GM21723 (cell line): ENCODE results near the gene CFAP20DC.
"Not testable (repeated sequence)": the region's sequence is repeated elsewhere in the genome, so short reads cannot be mapped to it uniquely, and the experiment has no call there.

Experiments
- ATAC-seq: cut with Tn5 transposase; IDR thresholded peaks from one replicate; pipeline ENCODE4 v1.9.1; 2021; ENCODE audit warnings: mild to moderate bottlenecking, moderate library complexity; ENCODE audit not compliant: unreplicated experiment

The CFAP20DC gene

GRCh38 chr3:58967866-58968265, 82.0 kb downstream of the CFAP20DC start:
- not testable (repeated sequence) for ATAC-seq

DNA sequence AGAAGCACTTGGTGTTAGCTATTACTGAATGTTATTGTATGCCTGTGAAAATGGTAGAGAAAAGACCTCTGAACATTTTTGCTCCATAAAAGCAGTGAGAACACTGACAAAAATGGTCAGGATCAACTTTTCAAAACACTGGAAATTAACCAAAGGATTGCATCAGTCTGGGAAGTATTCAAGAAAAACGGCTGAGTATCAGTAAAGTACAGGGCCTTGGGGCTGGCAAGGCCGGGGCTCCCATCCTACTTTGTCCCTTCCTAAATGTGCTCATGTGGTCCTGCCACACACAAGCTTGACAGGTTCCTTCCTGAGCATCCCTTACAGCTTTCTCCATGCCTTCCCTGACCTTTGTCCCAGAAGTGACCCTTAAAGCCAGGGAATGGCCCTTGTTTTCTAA, 84.0 kb downstream of the CFAP20DC start:
- no peak for ATAC-seq

- no peak for ATAC-seq
Observed at GRCh38 chr3:58963928-58964503, 85.8 kb downstream of the CFAP20DC start.

DNA sequence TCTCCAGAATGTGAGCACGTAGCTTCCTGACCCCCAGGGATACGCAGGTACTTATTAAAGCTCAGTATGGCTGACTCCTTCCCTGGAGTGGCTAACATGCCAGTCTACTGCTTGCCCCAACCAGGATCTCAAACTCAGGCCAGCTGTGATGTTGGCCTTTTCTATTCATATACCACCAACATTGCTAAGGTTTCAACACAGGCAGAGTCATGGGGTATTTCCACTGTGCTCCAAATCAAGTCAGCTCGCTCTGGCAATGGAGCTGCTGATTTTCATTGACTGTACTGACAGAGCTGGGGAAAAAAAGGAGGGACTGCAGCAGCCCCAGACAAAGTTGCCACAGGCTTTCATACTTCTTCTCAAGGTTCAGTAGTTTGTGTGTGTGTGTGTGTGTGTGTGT, 87.0 kb downstream of the CFAP20DC start:
- no peak for ATAC-seq

DNA sequence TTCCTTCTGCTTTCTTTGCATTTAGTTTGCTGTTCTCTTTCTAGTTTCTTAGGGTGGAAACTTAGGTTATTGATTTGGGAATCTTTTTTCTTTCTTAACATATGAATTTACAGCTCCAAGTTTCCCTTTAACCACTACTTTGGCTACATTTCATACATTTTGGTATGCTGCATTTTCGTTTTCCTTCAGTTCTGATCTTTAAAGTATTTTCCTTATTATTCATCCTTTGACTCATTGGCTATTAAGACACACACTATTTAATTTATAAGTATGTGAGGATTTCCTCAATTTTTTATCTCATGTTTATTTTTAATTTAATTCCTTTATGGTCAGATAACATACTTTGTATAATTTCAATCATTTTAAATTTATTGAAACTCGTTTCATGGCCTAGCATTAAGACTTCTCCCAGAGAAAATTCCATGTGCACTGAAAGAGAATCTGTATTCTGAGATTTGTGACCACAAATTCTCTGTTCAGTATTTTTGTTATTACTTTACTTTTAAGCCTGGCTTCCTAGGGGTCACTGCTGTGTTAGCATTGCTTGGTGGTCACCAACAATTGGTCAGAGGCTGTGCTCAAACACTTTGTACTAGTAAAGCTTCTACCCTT, 87.7 kb downstream of the CFAP20DC start:
- no peak for ATAC-seq

- ATAC-seq: no peak
Observed at GRCh38 chr3:58955308-58955707, 94.5 kb downstream of the CFAP20DC start.

GRCh38 chr3:58953288-58953687, 96.5 kb downstream of the CFAP20DC start:
- ATAC-seq: no peak

DNA sequence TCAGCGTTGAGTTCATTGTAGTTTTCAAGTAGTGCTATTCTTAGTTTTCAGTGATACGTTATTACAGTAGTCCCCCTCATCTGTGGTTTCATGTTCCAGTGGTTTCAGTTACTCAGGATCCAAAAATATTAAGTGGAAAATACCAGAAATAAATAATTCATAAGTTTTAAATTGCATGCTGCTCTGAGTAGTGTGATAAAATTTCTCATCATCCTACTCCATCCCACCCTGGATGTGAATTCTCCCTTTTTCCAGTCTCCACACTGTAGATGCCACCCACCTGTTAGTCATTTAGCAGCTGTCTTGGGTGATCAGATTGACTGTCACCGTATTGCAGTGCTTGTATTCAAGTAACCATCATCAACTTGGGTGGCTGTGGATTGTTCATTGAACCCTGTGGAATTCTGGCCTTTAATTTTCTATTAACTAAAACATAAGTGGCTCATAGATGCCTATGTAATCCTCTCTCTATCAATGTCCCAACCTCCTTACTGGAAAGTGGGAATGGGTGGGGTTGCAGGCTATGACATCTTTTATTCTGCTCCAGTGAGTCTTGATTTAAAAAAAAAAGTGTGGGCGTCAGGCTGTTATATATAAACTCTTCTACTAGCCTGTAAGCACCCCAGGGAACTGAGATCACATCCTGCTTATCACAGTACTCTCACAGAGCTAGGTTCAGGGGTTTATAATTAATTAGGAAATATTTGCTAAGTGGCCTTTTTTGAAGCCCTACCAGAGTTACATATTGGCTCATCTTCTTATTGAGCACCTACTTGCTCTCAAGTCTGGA, 97.5 kb downstream of the CFAP20DC start:
- no peak for ATAC-seq

DNA sequence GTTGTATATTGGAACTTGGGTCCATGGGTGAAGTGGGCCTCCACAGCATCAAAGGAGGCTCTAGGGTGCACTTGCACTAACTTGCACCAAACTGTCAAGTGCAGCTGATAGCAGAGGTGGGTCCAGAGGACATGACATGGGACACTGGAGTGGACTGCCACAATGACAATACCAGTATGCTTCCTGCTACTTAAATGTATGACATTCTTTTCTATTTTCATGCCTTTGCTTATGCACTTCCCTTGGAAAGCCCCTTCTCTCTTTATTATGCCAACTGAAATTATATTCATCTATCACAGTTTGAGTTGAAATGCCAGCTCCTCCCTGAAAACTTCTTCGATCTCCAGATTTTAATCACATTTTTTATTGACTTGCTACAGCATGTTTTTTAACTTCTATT, 101.8 kb downstream of the CFAP20DC start:
- no peak for ATAC-seq

DNA sequence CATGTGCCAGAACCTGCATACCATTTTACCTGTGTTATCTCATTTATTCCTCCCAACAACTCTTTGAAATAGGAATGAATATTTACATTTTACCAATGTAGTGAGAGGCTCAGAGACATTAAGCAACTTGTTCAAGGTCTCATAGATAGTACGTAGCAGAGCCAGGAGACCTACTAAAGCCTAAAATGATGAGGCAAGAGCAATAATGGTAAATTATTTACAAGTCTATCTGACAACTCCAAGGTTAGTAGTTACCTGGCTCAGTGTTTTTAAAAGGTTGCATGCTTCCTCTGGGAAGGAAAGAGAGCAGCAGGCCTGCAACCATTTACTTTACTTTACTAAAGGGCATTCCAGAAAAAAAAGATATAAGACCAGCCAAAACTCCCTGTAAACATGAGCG, 103.0 kb downstream of the CFAP20DC start:
- no peak for ATAC-seq

- ATAC-seq: no peak
Observed at GRCh38 chr3:58938057-58938456, 111.8 kb downstream of the CFAP20DC start.

DNA sequence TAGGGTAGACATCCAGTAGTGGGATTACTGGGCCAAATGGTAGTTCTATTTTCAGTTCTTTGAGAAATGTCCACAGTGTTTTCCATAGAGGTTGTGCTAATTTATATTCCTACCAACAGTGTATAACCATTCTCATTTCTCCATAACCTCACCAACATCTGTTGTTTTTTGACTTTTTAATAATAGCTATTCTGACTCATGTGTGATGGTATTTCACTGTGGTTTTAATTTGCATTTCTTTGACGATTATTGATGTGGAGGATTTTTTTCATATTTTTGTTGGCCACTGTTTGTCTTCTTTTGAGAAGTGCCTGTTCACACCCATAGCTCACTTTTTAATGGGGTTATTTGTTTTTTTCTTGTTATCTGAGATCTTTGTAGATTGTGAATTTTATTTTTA, 125.2 kb downstream of the CFAP20DC start:
- ATAC-seq: no peak

- ATAC-seq: no peak
Observed at GRCh38 chr3:58900386-58900785, 149.4 kb downstream of the CFAP20DC start.

DNA sequence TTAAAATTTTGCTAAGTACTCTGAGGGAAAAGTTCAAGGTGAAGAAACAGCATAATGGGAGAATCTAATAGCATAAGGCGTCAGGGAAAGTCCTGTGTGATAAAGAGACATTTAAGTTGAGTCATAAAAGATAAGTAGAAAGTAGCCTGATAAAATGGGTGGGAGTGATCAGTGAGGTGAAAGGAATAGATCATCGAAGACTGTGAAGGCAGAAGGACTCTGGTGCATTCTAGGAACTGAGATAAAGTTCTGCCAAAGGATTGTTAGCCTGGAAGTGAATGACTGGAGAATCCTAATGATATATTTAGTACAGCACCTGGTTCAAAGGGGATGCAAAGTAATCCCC, 149.9 kb downstream of the CFAP20DC start:
- peak; percentile 11 for ATAC-seq

DNA sequence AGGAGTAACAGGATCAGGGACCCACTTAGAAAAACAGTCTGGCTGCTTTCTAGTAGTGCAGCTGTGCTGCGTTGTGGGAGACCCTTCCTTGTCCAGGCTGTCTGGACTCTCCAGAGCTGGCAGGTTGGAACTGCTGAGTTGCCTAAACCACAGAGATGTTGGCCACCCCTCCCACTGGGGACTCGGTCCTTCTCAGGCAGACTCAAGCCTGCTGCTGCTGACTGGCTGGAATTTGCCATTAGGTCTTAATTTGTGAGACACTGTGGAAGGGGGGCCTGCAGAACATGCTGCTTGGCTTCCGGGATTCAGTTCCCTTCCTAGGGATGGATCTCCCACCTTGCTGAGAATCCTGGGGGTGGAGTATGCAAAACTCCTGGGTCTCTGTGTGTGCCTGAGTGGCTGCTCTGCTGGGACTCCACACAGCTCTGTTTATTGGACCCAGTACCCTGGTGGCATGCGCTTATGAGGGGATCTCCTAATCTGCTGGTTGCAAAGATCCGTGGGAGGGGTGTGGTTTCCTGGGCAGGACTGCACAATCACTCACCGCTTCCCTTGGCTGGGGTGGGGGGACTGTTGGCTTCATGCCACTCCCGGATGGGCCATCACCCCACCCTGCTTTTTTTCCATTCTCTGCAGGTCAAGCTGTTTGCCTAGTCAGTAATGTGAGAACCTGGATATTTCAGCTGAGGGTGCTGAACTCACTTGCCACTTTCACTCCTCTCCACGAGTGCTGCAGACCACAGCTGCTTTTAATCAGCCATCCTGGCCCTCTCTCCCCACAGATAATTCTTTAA, 150.5 kb downstream of the CFAP20DC start:
- ATAC-seq: peak; percentile 86

GRCh38 chr3:58898513-58898912, 151.3 kb downstream of the CFAP20DC start:
- ATAC-seq: no peak

GRCh38 chr3:58897646-58898045, 152.2 kb downstream of the CFAP20DC start:
- ATAC-seq: no peak

GRCh38 chr3:58895678-58896077, 154.1 kb downstream of the CFAP20DC start:
- ATAC-seq: not testable (repeated sequence)

- not testable (repeated sequence) for ATAC-seq
Observed at GRCh38 chr3:58892526-58892925, 157.3 kb downstream of the CFAP20DC start.

DNA sequence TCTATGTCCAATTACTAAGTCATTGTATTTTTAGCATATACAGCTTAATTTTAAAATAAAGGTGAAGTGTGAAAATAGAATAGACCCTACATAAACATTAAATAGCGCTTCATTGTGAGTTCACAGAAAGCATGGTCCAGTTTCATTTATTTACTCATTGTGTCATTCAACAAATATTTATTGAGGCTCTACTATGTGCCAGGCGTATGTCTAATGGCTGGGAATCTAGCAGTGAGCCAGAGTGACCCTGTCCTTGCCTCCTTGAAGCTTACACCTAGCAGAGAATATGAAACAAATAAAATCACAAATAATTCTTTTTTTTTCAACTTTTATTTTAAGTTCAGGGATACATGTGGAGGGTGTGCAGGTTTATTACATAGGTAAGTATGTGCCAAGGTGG, 161.7 kb downstream of the CFAP20DC start:
- no peak for ATAC-seq

DNA sequence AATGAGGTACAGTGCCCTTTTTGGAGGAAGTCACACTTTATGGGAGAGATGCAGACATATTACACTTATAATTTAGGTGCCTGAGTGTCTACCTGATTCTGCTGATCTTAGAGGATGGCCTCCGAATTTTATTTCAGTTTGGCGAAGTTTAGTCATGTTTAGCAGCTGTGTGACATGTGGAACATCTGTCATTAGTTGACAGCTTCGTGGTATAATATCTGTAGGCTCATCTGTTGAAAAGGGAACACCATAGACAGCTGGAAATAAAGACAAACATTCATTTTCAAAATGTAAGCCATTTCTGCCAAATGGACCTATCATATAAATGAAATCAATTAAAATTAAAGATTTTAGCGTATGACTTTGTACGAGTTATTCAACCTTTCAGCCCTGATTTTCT, 165.4 kb downstream of the CFAP20DC start:
- no peak for ATAC-seq

DNA sequence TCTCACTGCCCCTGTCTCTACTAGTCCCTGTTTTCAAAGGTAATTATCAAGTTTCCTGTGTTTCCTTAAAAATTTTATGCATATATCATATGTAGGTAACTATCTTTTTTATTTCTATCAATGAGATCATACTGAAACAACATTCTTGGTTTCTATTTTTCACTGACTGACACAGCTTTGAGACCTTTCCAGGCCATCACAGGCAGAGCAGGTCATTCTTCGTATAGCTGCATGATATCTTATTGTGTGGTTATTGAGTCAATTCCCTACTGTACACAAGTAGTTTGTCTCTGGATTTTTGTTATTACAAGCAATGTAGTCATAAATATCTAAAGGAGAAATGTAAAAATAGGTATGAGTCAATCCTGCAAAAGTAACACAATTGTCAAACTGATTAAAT, 169.6 kb downstream of the CFAP20DC start:
- ATAC-seq: no peak
